Measurements from ENCODE around the gene RBM20.
A peak's percentile ranks its signal among the peaks of the same experiment; 100 is the strongest.

Gene RBM20

GRCh38 chr10:110815354-110816004 is 171.3 kb downstream of the RBM20 start:
- no peak for DNase-seq

- DNase-seq, result peak in 1 of 2 experiments; percentile 13
Measured at GRCh38 chr10:110817614-110818013, 173.5 kb downstream of the RBM20 start.

- no peak for DNase-seq
Measured at GRCh38 chr10:110818311-110819256, 174.4 kb downstream of the RBM20 start.

- DNase-seq, result no peak
Measured at GRCh38 chr10:110820321-110820814, 176.2 kb downstream of the RBM20 start.

- DNase-seq, result no peak
Measured at GRCh38 chr10:110821508-110821907, 177.4 kb downstream of the RBM20 start.

- DNase-seq, result peak in 1 of 2 experiments; percentile 12
Measured at GRCh38 chr10:110822035-110822711, 178.0 kb downstream of the RBM20 start.

GRCh38 chr10:110822712-110823311 is 178.7 kb downstream of the RBM20 start:
- no peak for DNase-seq

- no peak for DNase-seq
Measured at GRCh38 chr10:110824152-110824441, 180.0 kb downstream of the RBM20 start.

GRCh38 chr10:110824660-110825059 is 180.5 kb downstream of the RBM20 start:
- DNase-seq, result no peak

- no peak for DNase-seq
Measured at GRCh38 chr10:110825508-110825907, 181.4 kb downstream of the RBM20 start.

GRCh38 chr10:110827410-110827809 is 183.3 kb downstream of the RBM20 start:
- DNase-seq, result no peak

GRCh38 chr10:110827875-110828274 is 183.7 kb downstream of the RBM20 start:
- no peak for DNase-seq

- DNase-seq, result no peak
Measured at GRCh38 chr10:110828525-110828924, 184.4 kb downstream of the RBM20 start.

- no peak for DNase-seq
Measured at GRCh38 chr10:110829721-110830410, 185.7 kb downstream of the RBM20 start.

GRCh38 chr10:110833234-110833940 is 189.3 kb downstream of the RBM20 start:
- no peak for DNase-seq

- DNase-seq, result no peak
Measured at GRCh38 chr10:110833941-110834628, 189.9 kb downstream of the RBM20 start.

GRCh38 chr10:110834629-110835301 is 190.6 kb downstream of the RBM20 start:
- peak; percentile 99 to 100 for DNase-seq

- DNase-seq, result peak; percentile 50 to 56
Measured at GRCh38 chr10:110835841-110836240, 191.7 kb downstream of the RBM20 start.

GRCh38 chr10:110836706-110837105 is 192.6 kb downstream of the RBM20 start:
- DNase-seq, result no peak

GRCh38 chr10:110837418-110838171 is 193.5 kb downstream of the RBM20 start:
- no peak for DNase-seq

All from Kasumi-1 (cell line).